Stimulated activated CD8-positive, alpha-beta memory T cell treated with anti-CD3 and anti-CD28 coated beads, Interleukin-4, amount 100 ng/mL, for 24 hours (primary cell): ENCODE results near the gene ZFAND3.
"Not testable (repeated sequence)": the region's sequence is repeated elsewhere in the genome, so short reads cannot be mapped to it uniquely, and the experiment has no call there.

Experiments
- DNase-seq: peaks from one replicate; pipeline ENCODE4 v3.0.0-alpha.2; 2020; ENCODE audit warnings: low read depth

ZFAND3 gene

DNA sequence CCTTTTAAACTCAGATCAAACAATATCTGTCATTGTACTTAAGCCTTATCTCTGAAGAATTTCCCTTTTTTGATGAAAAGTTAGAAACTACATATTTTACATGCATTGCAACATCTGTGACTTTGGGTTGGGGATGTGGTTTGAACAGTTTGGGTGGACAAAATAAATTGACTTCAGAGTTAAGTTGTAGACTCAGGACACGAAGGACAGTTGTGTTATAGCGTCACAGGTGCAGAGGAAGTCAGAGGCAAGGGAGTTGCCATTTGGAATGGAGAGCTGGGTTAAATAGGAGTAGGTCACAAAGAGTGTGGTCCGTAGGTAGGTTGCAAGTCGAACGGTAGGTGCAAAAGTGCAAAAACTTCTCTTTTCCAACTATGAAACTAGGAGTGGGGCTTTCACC lies 46.0 kb downstream of the ZFAND3 start:
- DNase-seq: no peak

DNA sequence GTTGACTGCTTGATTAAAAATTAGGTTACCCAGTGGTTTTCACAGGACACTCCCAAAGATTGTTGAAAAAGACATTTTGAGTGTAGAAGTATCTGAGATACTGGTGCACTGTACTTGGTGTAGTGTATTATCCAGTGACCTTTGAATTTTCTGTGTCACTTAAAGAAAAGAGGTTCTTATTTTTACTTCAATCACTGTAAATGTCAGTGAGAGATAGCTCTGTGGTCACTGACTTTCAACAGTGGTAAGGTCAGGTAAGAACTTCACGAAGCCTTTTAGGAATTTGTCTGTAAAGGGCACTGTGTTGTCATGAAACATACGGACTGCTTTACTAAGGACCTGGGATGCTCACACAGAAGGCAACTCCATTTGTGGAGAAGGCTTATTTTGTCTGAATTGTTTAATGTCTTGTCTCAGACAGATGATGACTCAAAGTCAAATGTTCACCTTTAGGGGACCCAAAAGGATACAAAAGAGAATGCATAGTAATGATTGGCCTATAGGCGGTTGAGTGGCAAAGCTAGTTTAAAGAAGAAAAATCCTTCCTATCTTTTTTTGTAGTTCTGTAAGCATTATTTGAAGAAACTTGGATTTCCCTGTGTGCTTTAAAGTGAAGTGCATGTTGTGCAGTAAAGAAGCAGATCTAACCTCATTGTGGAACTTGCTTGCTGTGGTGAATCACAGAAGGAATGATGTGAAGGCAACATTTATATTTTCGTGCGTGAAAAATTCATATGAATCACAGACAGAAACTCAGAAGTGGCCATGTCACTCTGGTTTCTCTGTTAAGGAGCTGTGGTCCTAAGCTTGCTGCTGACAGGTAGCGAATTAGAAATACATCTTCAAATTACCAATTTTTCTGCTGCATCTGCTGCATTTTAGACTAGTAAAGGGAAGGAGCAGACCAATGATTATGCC lies 47.3 kb downstream of the ZFAND3 start:
- DNase-seq: no peak

DNA sequence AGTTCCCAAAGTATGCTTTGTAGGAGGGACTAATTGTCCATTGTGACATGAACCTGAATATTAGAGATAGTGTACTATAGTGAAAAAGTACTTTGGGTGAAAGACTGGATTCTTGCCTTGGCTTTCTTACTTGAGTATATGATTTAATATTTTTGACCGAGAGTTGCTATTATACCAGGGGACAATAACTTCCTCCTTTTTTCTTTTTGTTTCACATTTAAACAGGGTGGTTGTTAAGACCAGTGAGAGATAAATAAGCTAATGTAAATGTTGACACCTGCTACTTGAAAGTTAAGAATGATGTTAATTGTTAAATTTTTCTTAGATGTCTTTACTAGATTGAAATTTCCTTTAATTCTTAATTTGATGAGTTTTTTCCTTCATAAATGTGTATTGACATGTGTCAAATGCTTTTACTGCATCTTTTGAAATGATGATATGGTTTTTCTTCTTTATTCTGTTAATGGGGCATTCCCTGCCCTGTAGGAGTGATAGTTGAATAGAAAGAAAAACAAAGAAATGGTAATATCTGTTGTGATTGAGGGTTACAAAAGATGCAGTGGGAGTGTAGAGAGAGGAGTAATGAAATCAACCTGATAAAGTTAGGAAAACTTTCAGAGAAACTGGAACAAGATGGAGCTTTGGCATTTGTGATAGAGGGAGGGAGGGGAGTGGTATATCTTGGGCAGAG lies 48.4 kb downstream of the ZFAND3 start:
- no peak for DNase-seq

DNA sequence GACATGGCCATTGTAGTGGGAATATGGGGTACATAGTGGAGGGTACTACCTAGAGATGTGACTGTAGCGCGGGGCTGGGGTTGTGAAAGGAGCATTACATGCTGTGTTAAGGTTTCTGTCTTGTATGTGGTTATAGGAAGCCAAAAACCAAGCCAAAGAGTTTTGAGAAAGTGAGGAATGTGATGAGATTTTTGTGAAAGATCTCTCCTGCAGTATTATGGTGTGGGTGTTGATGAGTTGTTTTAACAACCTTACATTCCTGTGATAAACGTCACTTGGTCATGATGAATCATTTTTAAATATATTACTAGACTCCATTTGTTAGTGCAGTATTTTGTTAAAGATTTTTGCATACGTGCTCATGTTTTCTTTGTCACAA lies 48.9 kb downstream of the ZFAND3 start:
- no peak for DNase-seq

DNA sequence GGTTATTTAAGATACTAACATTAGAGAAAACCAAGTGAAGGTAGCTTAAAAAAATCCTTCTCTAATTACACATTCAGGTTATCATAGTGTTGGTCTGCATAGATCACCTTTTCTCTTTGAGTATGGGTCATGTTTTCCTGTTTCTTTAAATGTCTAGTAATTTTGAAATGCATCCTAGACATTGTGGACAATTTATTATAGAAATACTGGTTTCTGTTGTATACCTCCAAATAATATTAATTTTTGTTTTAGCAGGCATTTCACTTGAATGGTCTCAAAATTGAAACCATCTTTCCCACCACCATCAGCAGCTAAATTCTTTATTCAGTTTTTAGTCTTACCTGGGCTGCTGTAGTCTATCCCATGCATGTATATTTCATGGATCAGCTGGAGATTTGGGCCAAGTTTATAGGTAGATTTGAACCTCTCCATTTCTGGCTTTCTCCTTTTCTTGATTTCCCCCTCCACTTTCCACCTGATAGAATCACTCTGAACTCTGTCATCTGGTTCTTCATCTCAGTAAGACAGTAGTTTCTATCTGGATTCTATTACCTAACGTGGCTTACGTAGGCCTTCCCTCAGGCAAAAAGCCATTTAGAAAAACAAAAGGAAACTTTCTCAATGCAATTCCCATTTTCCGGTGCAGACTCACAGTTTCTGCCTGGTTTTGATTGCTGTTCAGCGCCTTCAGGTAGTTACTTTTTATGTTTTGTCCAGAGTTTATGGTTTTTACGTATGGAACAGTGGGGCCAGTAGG lies 52.3 kb downstream of the ZFAND3 start:
- no peak for DNase-seq

DNA sequence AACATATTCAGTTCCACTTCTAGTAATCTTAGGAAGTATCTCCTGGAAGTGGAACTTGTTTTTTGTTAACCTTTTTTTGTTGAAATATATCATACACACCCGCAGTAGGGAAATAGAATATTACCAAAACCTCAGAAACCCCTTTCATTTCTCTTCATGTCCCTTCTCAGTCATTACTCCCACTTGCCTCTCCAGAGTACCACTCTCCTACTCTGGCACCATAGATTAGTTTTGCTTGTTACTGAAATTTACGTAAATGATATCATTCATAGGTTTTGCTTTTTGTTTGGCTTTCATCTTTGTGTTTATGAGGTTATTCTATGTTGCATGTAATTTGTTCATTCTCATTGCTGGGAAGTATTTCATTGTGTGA lies 52.8 kb downstream of the ZFAND3 start:
- DNase-seq: no peak

DNA sequence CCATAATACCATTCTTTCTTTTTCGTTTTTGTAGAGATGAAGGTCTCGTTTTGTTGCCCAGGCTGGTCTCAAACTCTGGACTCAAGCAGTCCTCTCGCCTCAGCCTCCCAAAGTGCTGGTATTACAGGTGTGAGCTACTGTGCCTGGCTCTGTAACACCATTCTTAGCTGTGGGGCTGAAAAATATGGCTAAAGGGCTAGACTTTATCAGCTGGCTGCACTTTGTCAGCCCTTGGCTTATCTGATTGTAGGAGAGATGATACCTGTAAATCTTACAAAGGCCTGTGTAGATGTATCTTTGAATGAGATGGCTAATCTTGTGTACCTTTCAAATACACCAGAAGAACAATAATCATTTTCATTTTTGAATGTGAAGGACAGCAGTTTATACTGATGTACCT lies 55.2 kb downstream of the ZFAND3 start:
- no peak for DNase-seq

DNA sequence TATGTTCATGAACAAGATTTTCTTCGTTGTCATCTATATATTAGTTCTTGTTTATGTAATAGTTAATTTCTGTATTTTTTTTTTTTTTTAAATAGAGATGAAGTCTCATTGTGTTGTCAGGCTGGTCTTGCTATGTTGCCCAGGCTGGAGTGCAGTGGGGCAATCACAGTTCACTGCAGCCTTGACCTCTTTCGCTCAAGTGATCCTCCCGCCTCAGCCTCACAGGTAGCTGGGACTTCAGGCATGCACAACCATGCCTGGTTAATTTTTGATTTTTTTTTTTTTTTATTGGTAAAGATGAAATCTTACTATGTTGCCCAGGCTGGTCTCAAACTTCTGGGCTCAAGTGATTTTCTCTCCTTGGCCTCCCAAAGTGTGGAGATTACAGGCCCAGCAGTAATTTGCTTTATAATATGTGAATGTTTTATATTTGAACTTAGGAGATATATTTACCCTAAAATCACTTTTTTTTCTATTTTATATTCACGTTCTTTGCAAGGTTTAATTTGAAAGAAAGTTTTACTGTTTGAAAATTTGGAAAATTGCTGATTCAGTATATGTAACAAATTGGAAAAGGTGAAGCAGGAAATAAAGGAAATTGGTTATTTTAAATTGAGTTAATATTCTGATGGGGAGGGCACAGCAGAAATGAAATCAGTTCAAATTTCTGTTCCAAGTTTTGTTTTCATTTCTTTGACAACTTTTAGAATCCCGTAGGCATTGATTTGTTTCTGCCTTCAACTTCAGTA lies 56.2 kb downstream of the ZFAND3 start:
- DNase-seq: no peak

DNA sequence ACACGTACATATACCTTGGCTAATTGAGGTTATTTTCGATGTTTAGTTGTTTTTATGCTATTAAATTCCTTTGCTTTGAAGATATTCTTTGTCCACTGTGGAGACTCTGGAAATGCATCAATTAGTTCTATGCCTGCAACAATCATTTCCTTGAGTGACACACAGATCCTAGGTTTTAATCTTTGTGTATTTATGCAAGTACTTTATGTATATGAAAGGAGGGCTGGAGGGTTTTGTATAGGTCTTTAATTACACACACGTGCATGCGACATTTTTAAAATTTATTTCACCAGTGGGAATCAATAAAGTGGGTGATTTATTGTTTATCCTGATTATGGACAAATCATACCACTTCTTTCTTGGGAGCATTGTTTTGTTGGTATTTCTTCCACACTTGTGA lies 57.3 kb downstream of the ZFAND3 start:
- DNase-seq: no peak

DNA sequence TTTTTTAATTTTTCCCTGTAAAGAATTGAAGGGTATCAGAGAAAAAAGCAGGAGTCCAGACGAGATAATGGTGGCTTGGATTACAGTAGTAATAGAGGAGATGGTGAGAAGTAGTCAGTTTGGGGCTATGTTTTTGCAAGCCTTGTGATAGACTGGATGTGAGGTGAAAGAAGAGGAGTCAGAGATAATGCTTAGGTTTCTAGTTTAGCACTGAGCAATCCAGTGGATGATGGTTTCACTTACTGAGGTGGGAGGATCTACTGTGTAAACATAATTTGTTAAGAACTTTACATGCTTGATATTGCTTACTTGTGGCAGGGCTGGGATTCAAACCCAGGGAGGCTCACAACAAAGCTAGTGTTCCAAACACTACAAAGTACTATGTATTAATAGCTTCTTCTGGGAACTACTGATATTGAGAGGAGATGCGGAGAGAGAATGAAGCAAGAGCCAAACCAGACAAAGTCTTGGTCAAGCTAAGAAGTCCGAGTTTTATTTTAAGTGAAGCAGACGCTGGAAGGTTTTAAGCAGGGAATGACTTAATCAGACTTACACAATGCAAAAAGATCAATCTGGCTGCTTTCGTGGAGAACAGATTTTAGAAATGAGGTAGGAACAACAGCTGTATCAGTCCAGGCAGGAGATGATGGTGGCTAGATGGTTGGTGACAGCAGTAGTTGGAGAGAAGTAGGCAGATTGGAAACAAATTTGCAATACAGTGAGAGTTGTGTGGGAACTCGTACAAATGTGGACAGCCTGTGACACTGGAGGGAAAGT lies 58.0 kb downstream of the ZFAND3 start:
- DNase-seq: no peak

DNA sequence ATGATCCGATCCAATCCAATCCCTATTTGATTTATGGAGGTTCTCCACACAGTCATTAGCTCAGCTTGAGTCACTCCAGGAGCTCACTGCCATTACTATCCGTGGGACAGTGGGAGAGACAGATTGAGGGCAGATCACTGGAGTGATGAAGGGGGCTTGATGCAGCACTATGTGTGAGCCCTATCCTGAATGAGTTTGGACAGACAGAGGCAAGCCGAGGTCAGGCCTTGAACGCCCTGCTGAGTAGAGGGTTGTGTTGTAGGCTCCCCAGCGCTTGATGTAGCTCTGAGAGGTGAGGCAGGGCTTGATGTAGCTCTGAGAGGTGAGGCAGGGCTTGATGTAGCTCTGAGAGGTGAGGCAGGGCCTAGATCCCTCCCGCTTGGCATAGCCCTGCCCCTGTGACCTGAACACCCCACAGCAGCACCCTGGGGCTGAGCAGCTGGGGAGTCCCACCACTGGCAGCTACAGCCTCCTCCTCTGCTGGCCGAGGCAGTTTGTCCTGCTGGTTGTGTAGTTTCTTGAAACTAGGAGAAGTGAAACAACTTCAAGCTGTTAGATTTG lies 58.7 kb downstream of the ZFAND3 start:
- DNase-seq: no peak

DNA sequence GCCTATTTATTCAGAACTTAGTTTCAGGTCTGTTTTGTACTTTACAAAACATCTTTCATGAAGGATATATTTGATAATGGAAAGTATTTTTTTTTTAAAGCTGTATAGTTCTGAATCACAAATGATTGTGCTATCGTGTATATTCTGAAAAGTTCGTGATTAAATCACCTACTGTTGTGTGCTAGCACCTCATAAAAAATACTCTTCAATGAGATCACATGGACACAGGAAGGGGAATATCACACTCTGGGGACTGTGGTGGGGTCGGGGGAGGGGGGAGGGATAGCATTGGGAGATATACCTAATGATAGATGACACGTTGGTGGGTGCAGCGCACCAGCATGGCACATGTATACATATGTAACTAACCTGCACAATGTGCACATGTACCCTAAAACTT lies 61.1 kb downstream of the ZFAND3 start:
- not testable (repeated sequence) for DNase-seq

DNA sequence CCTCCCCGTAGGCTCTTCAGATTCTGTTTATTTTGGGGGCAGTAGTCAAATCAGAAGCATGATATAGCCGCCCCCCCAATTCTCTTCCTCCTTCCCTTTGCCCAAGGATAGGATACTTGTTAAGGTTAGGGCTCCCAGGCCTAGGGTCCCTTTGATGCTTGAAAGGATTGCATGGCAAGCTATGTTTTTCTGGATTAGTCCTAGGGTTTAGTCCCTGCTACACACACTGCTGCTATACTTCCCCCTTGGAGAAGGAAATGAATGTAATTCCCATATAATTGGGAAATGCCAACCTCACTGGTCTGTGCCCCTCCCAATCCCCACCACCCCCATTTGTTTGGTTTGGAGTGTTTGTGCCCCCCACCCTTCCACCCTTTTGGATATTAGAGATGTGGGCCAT lies 62.8 kb downstream of the ZFAND3 start:
- DNase-seq: no peak

DNA sequence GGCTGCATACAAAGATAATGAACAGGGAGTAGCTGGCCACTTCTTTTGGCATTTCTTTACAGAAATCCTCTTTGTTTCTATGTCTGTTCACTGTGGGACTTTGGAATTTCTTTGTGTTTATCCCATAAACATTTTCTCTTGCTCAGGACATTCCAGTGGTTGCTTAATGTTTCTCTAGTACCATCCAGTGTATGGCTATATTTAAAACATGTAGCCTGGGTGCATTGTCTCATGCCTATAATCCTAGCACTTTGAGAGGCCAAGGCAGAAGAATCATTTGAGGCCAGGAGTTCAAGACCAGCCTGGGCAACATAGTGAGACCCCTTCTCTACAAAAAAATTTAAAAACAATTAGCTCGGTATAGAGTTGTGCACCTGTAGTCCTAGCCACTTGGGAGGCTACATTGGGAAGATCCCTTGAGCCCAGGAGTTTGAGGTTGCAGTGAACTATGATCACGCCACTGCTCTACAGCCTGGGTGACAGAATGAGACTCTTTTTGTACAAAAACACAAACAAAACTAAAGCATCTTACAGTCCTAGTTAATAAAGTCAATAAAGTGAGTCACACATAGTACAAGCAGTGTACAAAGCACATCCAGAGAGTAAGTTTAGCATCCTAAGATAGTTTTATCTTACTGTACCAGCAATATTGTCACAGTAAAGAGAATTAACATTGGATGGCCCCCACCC lies 63.3 kb downstream of the ZFAND3 start:
- DNase-seq: no peak

DNA sequence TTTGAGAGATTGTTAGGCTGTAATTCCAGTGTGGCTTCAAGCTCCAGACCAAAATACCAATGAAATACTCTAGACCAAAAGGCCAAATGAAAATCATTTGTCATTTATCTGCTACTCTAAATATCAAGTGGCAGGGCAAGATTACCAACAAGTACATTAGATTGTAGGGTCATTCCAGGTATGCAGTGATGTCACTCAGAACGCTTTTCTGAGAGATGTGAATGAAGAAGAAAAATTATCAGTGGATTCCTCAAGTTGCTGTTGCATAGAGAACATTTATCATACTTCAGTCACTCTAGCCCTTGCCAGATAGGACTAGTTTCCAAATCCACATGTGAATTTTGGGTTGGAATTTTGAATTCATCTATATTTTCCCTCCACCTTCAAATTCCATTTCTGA lies 65.0 kb downstream of the ZFAND3 start:
- DNase-seq: no peak

DNA sequence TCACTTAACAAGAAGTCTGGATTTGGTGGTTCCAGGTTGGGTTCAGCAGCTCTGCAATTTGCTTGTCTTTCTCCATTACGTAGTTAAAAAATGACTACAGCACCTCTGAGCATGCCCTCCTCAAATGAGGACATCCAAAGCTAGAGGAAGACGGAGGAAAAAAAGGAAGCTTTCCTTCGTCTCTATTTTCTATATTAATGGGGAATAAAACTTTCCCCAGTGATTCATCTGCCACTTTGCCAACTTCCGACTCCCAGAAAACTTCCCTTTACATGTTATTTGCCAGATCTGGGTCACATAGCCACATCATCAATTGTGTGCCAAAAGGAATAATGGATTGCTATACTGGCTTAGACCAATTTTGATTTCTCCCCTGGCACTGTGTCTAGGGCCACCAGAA lies 69.5 kb downstream of the ZFAND3 start:
- DNase-seq: no peak

DNA sequence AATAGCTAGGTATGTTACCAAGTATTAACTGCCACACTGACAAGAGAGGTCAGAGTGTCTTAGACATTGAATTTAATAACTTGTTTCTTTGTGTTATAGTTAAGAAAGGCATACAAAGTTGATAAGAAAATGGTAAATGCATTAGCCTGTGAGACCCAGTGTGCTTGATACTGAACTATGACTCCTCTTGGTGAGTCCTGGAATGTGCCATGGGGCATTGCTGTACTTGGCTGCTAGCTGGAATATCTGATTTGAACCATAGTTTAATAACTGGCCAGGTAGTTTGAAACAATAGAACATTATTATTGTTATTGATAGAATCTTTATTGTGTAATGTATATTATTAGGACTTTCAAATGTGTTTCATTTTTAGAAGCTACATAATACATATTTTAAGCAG lies 70.0 kb downstream of the ZFAND3 start:
- no peak for DNase-seq

DNA sequence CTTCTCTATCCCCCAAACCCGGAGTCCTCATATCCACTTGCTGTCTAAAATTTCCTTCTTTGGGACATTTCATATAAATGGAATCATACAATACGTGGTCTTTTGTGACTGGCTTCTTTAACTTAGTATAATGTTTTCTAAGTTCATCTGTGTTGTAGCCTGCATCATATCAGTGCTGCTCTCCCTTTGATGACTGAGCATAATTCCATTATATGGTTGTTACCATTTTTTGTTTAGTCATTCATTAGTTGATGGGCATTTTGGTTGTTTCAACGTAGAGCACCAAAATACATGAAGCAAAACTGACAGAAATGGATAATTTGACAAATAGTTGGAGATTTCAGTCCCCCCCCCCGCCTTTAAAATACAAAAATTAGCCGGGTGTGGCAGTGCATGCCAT lies 71.5 kb downstream of the ZFAND3 start:
- DNase-seq: no peak

DNA sequence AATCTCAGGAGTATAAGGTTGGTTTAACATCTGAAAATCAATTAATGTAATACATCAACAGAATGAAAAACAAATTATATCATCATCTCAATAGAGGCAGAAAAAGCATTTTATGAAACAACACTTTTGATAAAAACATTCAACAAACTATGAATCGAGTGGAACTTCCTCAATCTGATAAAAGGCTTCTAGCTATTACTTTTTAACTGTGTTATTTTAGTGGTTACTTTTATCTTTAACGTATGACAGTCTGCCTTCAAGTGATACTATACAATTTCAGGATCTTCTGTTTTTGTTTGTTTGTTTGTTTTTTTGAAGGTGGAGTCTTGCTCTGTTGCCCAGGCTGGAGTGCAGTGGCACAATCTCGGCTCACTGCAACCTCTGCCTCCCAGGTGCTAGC lies 73.7 kb downstream of the ZFAND3 start:
- DNase-seq: no peak

DNA sequence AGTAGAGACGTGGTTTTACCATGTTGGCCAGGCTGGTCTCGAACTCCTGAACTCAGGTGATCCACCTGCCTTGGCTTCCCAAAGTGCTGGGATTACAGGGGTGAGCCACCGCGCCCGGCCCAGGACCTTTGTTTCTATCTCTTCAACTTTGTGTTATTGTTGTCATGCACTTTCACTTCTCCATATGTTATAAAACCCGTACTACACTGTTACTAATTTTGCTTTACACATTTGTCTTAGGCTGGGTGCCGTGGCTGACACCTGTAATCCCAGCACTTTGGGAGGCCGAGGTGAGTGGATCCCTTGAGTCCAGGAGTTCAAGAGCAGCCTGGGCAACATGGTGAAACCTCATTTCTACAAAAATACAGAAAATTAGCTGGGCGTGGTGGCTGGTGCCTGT lies 74.2 kb downstream of the ZFAND3 start:
- DNase-seq: not testable (repeated sequence)

DNA sequence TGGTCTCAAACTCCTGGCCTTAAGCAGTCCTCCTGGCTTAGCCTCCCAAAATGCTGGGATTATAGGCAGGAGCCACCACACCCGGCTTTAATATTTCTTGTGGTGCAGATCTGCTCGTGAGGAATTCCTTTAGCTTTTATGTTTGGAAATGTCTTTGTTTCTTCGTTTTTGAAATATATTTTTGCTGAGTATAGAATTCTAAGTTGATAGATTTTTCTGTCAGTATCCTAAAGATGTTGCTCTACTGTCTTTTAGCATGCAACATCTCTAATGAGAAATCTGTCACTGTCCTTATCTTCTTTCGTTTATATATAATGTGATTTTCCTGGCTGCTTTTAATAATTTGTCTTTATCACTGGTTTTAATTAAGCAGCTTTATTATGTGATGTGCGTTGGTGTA lies 75.1 kb downstream of the ZFAND3 start:
- no peak for DNase-seq
